H1 (cell line): ENCODE results near the gene CEP120. TPM values are rescaled to one million over a fixed set of nuclear protein-coding genes. Genes with fewer than 3 reads are reported as not detected.

ENCODE experiments used
- CTCF ChIA-PET: fragments of 300-600 bp; sonication (Branson Sonifier 250); formaldehyde crosslinking; loops from one replicate; lab custom pipeline; 2021; ENCODE audit not compliant: partially characterized antibody; lab: Charles Lee
- POLR2A ChIA-PET: fragments of 300-600 bp; sonication (Branson Sonifier 250); formaldehyde crosslinking; loops from one replicate; lab custom pipeline; 2021; ENCODE audit warnings: inconsistent platforms; ENCODE audit not compliant: partially characterized antibody; lab: Charles Lee
- DNase-seq, 2 experiments: peaks; one replicate each; pipeline versions ENCODE4 v3.0.0 to v3.0.0-alpha.2; 2010 to 2022; ENCODE audit warnings: low spot score in 2 of 2, low read depth in 1 of 2, mixed read lengths in 1 of 2
- FAIRE-seq: peaks from 2 replicates; lab custom pipeline; 2011; peaks lifted over from hg19 to GRCh38; lab: Jason Lieb, UNC
- H2AFZ ChIP-seq: 2 replicates; pipeline ENCODE4 v1.8.1; 2012; ENCODE audit warnings: low read length, inconsistent platforms
- H2AK5ac ChIP-seq: 2 replicates; pipeline ENCODE4 v1.6.1; 2013; ENCODE audit warnings: low read depth, low read length
- H2BK120ac ChIP-seq: replicated peaks from 2 replicates; pipeline ENCODE3; 2013; ENCODE audit warnings: low read depth, low read length, inconsistent platforms
- H2BK12ac ChIP-seq: 2 replicates; pipeline ENCODE4 v1.6.1; 2013; ENCODE audit warnings: low read depth, low read length
- H2BK15ac ChIP-seq: 2 replicates; pipeline ENCODE4 v1.6.1; 2013; ENCODE audit warnings: low read length
- H2BK20ac ChIP-seq: 2 replicates; pipeline ENCODE4 v1.6.1; 2013; ENCODE audit warnings: low read length
- H2BK5ac ChIP-seq: 2 replicates; pipeline ENCODE4 v1.6.1; 2013; ENCODE audit warnings: low read depth, low read length
- H3K14ac ChIP-seq: 2 replicates; pipeline ENCODE4 v1.6.1; 2013; ENCODE audit warnings: inconsistent platforms; ENCODE audit not compliant: insufficient read length
- H3K18ac ChIP-seq: 2 replicates; pipeline ENCODE4 v1.6.1; 2013; ENCODE audit warnings: low read length; ENCODE audit errors: extremely low read depth
- H3K23ac ChIP-seq: 2 replicates; pipeline ENCODE4 v1.6.1; 2013; ENCODE audit warnings: inconsistent platforms; ENCODE audit not compliant: insufficient read length
- H3K23me2 ChIP-seq: 2 replicates; pipeline ENCODE4 v1.6.1; 2013; ENCODE audit warnings: low read depth, low read length
- H3K27ac ChIP-seq: 2 replicates; pipeline ENCODE4 v1.6.1; 2011; ENCODE audit warnings: low read depth, low read length, inconsistent platforms
- H3K27me3 ChIP-seq, 4 experiments: replicated peaks in 1 of 4; 1 replicate in 1 of 4; 2 replicates in 3 of 4; pipeline versions ENCODE4 v1.6.1 to v1.8.1; 2011 to 2013; ENCODE audit warnings: low read length in 3 of 4, mild to moderate bottlenecking in 3 of 4, inconsistent platforms in 2 of 4, mixed read lengths in 2 of 4, moderate library complexity in 1 of 4; ENCODE audit not compliant: control insufficient read depth in 3 of 4, insufficient read depth in 3 of 4; ENCODE audit errors: extremely low read depth in 1 of 4
- H3K36me3 ChIP-seq, 4 experiments: 2 replicates each; pipeline versions ENCODE4 v1.6.1 to v1.8.1; 2011 to 2013; ENCODE audit warnings: mild to moderate bottlenecking in 4 of 4, low read length in 3 of 4, moderate library complexity in 2 of 4, control low read depth in 1 of 4, inconsistent platforms in 1 of 4; ENCODE audit not compliant: insufficient read depth in 4 of 4, control insufficient read depth in 2 of 4
- H3K4ac ChIP-seq: replicated peaks from 2 replicates; pipeline ENCODE3; 2013; ENCODE audit warnings: low read length, low read depth, mixed read lengths, inconsistent platforms; ENCODE audit not compliant: insufficient read length
- H3K4me1 ChIP-seq, 4 experiments: replicated peaks in 1 of 4; 1 replicate in 1 of 4; 2 replicates in 3 of 4; pipeline versions ENCODE4 v1.6.1 to v1.8.1; 2011 to 2013; ENCODE audit warnings: low read length in 3 of 4, inconsistent platforms in 2 of 4, mixed read lengths in 1 of 4; ENCODE audit not compliant: insufficient read depth in 4 of 4, control insufficient read depth in 3 of 4
- H3K4me2 ChIP-seq, 2 experiments: 2 replicates each; pipeline versions ENCODE4 v1.6.1 to v1.8.1; 2011 to 2013; ENCODE audit warnings: low read depth in 2 of 2, low read length in 2 of 2, control low read depth in 1 of 2, inconsistent platforms in 1 of 2, mild to moderate bottlenecking in 1 of 2; ENCODE audit not compliant: insufficient read depth in 1 of 2
- H3K4me3 ChIP-seq, 4 experiments: fragments of 200-600, 300-600 bp in 1 of 4; sonication (generic), shearing (Covaris generic), sonication (Bioruptor Twin) in 1 of 4; 2 replicates each; pipeline versions ENCODE4 v1.5.1 to v1.8.1; 2011 to 2016; ENCODE audit warnings: low read length in 4 of 4, low read depth in 3 of 4, control low read depth in 2 of 4, inconsistent platforms in 2 of 4, mild to moderate bottlenecking in 2 of 4, mixed read lengths in 1 of 4, moderate library complexity in 1 of 4; ENCODE audit not compliant: insufficient read depth in 2 of 4; ENCODE audit errors: extremely low read depth in 1 of 4
- H3K56ac ChIP-seq: replicated peaks from 2 replicates; pipeline ENCODE3; 2013; ENCODE audit warnings: low read depth, mild to moderate bottlenecking, mixed read lengths, low read length, inconsistent platforms; ENCODE audit not compliant: insufficient read length
- H3K79me1 ChIP-seq: 2 replicates; pipeline ENCODE4 v1.6.1; 2013; ENCODE audit warnings: low read depth, low read length, control low read depth
- H3K79me2 ChIP-seq, 2 experiments: 2 replicates each; pipeline versions ENCODE4 v1.6.1 to v1.8.1; 2012 to 2013; ENCODE audit warnings: low read length in 2 of 2, mild to moderate bottlenecking in 2 of 2, inconsistent platforms in 1 of 2; ENCODE audit not compliant: insufficient read depth in 2 of 2, control insufficient read depth in 1 of 2
- H3K9ac ChIP-seq, 4 experiments: replicated peaks in 1 of 4; 1 replicate in 1 of 4; 2 replicates in 3 of 4; pipeline versions ENCODE4 v1.6.1 to v1.8.1; 2011 to 2013; ENCODE audit warnings: low read depth in 3 of 4, low read length in 3 of 4, control low read depth in 2 of 4, mild to moderate bottlenecking in 2 of 4, moderate library complexity in 2 of 4, inconsistent platforms in 1 of 4; ENCODE audit errors: extremely low read depth in 1 of 4
- H3K9me3 ChIP-seq, 2 experiments: 2 replicates each; pipeline versions ENCODE4 v1.6.1 to v1.8.1; 2012 to 2013; ENCODE audit warnings: mild to moderate bottlenecking in 2 of 2, moderate library complexity in 2 of 2, control low read depth in 1 of 2, inconsistent platforms in 1 of 2, low read depth in 1 of 2, low read length in 1 of 2, mixed read lengths in 1 of 2; ENCODE audit not compliant: insufficient read depth in 2 of 2
- H4K20me1 ChIP-seq, 2 experiments: replicated peaks in 1 of 2; 2 replicates each; pipeline versions ENCODE3 to v1.8.1; 2011 to 2013; ENCODE audit warnings: inconsistent platforms in 2 of 2, low read length in 2 of 2, mild to moderate bottlenecking in 1 of 2; ENCODE audit not compliant: insufficient read depth in 2 of 2, control insufficient read depth in 1 of 2
- H4K5ac ChIP-seq: 2 replicates; pipeline ENCODE4 v1.6.1; 2013; ENCODE audit warnings: low read length, low read depth, mixed read lengths, inconsistent platforms; ENCODE audit not compliant: insufficient read length
- H4K8ac ChIP-seq: 2 replicates; pipeline ENCODE4 v1.8.0; 2013; ENCODE audit warnings: mild to moderate bottlenecking, moderate library complexity, low read length, inconsistent platforms; ENCODE audit not compliant: insufficient read depth; ENCODE audit errors: extremely low read depth
- H4K91ac ChIP-seq: replicated peaks from 2 replicates; pipeline ENCODE3; 2013; ENCODE audit warnings: low read length, mixed read lengths, inconsistent platforms; ENCODE audit not compliant: insufficient read length
- ATF3 ChIP-seq: IDR thresholded peaks from 2 replicates; pipeline ENCODE4 v1.6.1; 2011; ENCODE audit warnings: low read depth, mild to moderate bottlenecking, low read length; ENCODE audit not compliant: insufficient read depth
- CHD2 ChIP-seq: IDR thresholded peaks from 2 replicates; pipeline ENCODE4 v1.6.1; 2012; ENCODE audit warnings: low read length, improper control_type of control experiment
- CTBP2 ChIP-seq: IDR thresholded peaks from 2 replicates; pipeline ENCODE4 v1.7.0; 2011; ENCODE audit warnings: borderline replicate concordance, mild to moderate bottlenecking, moderate library complexity, mixed read lengths, low read length; ENCODE audit not compliant: insufficient read depth, insufficient read length
- JUN ChIP-seq: IDR thresholded peaks from 2 replicates; pipeline ENCODE4 v1.6.1; 2011; ENCODE audit warnings: low read depth, mild to moderate bottlenecking, improper control_type of control experiment, low read length
- KDM5A ChIP-seq: fragments of 200-600 bp; IDR thresholded peaks from 2 replicates; pipeline ENCODE4 v1.7.1; 2012; ENCODE audit warnings: mild to moderate bottlenecking, low read length, inconsistent platforms, mixed read lengths
- NANOG ChIP-seq: IDR thresholded peaks from 2 replicates; pipeline ENCODE4 v1.6.1; 2011; ENCODE audit warnings: low read length, low read depth, mild to moderate bottlenecking, inconsistent platforms; ENCODE audit not compliant: insufficient read depth, poor library complexity, severe bottlenecking
- RBBP5 ChIP-seq: IDR thresholded peaks from 2 replicates; pipeline ENCODE4 v1.7.1; 2012; ENCODE audit warnings: low read depth, mild to moderate bottlenecking, inconsistent platforms, low read length, moderate library complexity, borderline replicate concordance
- SIN3A ChIP-seq, 2 experiments: IDR thresholded peaks in 1 of 2; conservative IDR thresholded peaks in 1 of 2; 2 replicates each; pipeline ENCODE4 v1.6.1; 2011 to 2012; ENCODE audit warnings: low read length in 2 of 2, improper control_type of control experiment in 1 of 2, low read depth in 1 of 2, mild to moderate bottlenecking in 1 of 2
- SRF ChIP-seq: IDR thresholded peaks from 2 replicates; pipeline ENCODE4 v1.6.1; 2011; ENCODE audit warnings: mild to moderate bottlenecking, low read depth, low read length, moderate library complexity
- WGBS, 2 experiments: shearing (Covaris generic) in 1 of 2; methylation state at CpG; one replicate each; pipeline versions ENCODE4 v1.1.6 to v1.1.7; 2013 to 2015; ENCODE audit warnings: low lambda C conversion rate in 2 of 2, mixed read lengths in 2 of 2, inconsistent platforms in 1 of 2, low coverage in 1 of 2, missing lambda C conversion rate in 1 of 2; ENCODE audit not compliant: insufficient replicate concordance in 2 of 2, insufficient coverage in 1 of 2, insufficient read length in 1 of 2; ENCODE audit errors: extremely low coverage in 1 of 2, missing lambda C conversion rate in 1 of 2; 5-methylcytosine and 5-hydroxymethylcytosine counted together
- polyA plus RNA-seq, 7 experiments: library from polyadenylated mRNA; depleted of rRNA in 3 of 7; stranded (reverse) in 5 of 7; unstranded in 2 of 7; fragments of >200 nt in 5 of 7; fragments of 200-250 nt in 2 of 7; gene quantifications; 1 replicate in 5 of 7; 2 replicates in 1 of 7; 4 replicates in 1 of 7; pipeline versions ENCODE4 v1.2.1 to v1.2.3, GENCODE V29; 2011 to 2013; ENCODE audit warnings: missing spikeins in 2 of 7, mixed read lengths in 2 of 7
- total RNA-seq: library from RNA; stranded (reverse); fragmentation: NEBNext Ultra II Directional; extraction: Animal tissue kit (Norgen Biotek cat#: 25700); gene quantifications from 2 replicates; pipeline ENCODE4 v1.2.1, GENCODE V29; 2021

Gene CEP120
- total and polyA plus RNA-seq, 2 of the 8 experiments (the other 6 are each of a cell fraction or from before 2014, with no cell fraction given) = 9.3 to 17.9 TPM

- H3K4me1 ChIP-seq = peaks cover 0 to 5% (median 0%) of the 10 kb centered on the region in 4 experiments; a peak in 2 of 7 replicates
- no peaks in the 10 kb centered on the region for H3K79me1 ChIP-seq
- H4K8ac ChIP-seq = no peak overlapping the region
- no peak overlapping the region for H2BK120ac ChIP-seq
- FAIRE-seq (no peak), DNase-seq (no peak)
- no peak overlapping the region for H2BK12ac ChIP-seq
- no peaks in the 10 kb centered on the region for H3K27me3 ChIP-seq
- H3K79me2 ChIP-seq = no peaks in the 10 kb centered on the region
- H3K23me2 ChIP-seq = no peaks in the 10 kb centered on the region
- no peak overlapping the region for H4K91ac ChIP-seq
- H3K9ac ChIP-seq = no peak overlapping the region
- TF ChIP-seq CTBP2 (no peak), JUN (no peak), CHD2 (no peak), RBBP5 (no peak), SIN3A (conservative IDR thresholded peaks at IDR 0.05 in 1 of 2, IDR thresholded peaks at IDR 0.05 in 1 of 2; ENCODE audit: low read depth in 1 of 2, low read length in 2 of 2) (no peak), ATF3 (no peak), NANOG (no peak), SRF (no peak), KDM5A (no peak)
- TF ChIP-seq, all 59 proteins: peak for 0
- no peak overlapping the region for H3K4me2 ChIP-seq
- CTCF ChIA-PET = interaction anchor here (1.0 to 1.6 kb wide), 4 partner anchors 29 to 155 kb away, joined by 3 to 4 read pairs (median 4); partner anchors contain the start of gene CSNK1G3
- H4K20me1 ChIP-seq = no peaks in the 10 kb centered on the region
- H3K14ac ChIP-seq = no peak overlapping the region
- no peak overlapping the region for H3K27ac ChIP-seq
- H2AK5ac ChIP-seq = no peak overlapping the region
- no peak overlapping the region for H3K23ac ChIP-seq
- H3K9me3 ChIP-seq = no peaks in the 10 kb centered on the region
- no peak overlapping the region for H2AFZ ChIP-seq
- H3K56ac ChIP-seq = no peak overlapping the region
- no peak overlapping the region for H3K4ac ChIP-seq
- no peak overlapping the region for H2BK5ac ChIP-seq
- H2BK20ac ChIP-seq = no peak overlapping the region
- no peak overlapping the region for H3K4me3 ChIP-seq
- H4K5ac ChIP-seq = no peak overlapping the region
- POLR2A ChIA-PET = no interaction called here
- WGBS, 2 experiments = 86% methylated on average over 3 of the region's 3 CpGs; no CpG with 5 or more reads in 1 of the 2 experiments
- H2BK15ac ChIP-seq = no peak overlapping the region
- H3K18ac ChIP-seq = no peak overlapping the region
- no peaks in the 10 kb centered on the region for H3K36me3 ChIP-seq
Measured at GRCh38 chr5:123455095-123455494, 31.9 kb upstream of the CEP120 start.
